ENCODE results near the gene SYNDIG1.

- TF ChIP-seq CTCF (IDR thresholded peaks at IDR 0.05; ENCODE audit: poor library complexity, severe bottlenecking) (no peak), POLR2AphosphoS5 (IDR thresholded peaks at IDR 0.05) (no peak), EZH2 (IDR thresholded peaks at IDR 0.05; ENCODE audit: borderline replicate concordance, insufficient read depth, low read length, poor library complexity, severe bottlenecking) (no peak), TAF1 (IDR thresholded peaks at IDR 0.05; ENCODE audit: low read depth) (no peak), RAD21 (conservative IDR thresholded peaks at IDR 0.05) (no peak), MXI1 (conservative IDR thresholded peaks at IDR 0.05; ENCODE audit: poor library complexity, severe bottlenecking) (no peak)
Observed at GRCh38 chr20:24493181-24493580, 23.8 kb downstream of the SYNDIG1 start.
